GM19043 (cell line): ENCODE data around the gene NRIP2.

Experiments
- ATAC-seq: cut with Tn5 transposase; IDR thresholded peaks from one replicate; pipeline ENCODE4 v1.9.1; 2021; ENCODE audit warnings: low read depth; ENCODE audit not compliant: unreplicated experiment

The NRIP2 gene

DNA sequence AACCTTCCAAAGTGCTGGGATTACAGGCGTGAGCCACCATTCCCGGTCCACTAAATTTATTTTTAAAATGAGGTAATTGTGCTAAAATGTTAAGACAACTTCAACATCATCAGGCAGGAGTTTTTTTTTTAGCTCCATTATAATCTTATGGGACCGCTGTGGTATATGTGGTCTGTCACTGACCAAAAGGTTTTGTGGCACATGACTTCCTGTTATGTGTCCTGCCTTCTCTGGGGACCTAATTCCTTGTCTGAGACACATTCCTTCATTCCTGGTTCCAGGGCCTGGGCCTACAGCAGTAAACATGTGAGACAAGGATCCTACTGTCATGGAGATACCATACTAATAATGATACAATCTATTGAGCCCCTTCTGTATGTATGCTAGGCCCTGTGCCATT lies 17.1 kb upstream of the NRIP2 start:
- ATAC-seq: no peak

DNA sequence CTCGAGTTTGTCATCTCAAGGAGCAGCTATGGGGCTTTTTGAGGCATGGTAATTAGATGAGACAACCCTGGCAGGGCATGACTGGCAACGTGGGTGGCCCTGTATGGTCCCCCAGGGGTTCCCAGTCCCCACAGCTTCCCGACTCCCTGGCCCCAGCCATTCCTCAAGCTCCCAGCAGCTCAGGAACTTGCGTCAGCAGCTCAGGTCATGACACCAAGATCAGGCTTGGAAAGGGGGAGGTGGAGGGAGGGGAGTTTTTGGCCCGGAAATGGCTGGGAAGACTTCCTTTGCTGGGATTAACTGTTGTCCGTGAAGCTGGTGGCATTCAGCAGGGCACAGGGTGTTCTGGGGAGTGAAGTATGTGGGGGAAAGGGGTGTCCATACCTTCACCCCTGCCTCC lies 10.4 kb upstream of the NRIP2 start:
- no peak for ATAC-seq

DNA sequence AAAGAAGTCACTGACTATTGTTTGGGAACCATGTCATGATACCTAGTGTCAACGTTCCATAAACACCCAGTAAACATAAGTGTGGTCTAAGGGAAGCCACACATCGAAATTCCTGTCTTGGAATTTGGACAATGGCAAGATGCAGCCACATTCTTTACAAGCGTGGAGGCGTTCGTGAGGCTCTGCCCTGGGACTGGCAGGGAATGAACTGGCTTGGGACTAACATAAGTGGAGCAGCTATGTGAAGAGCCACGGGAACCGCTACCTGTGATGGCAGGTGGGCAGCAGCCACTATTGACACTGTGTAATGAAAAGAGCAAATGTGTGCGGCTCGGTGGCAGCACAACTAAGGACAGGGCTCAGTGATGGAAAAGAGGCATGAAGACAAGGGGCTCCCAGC lies 10.0 kb upstream of the NRIP2 start:
- no peak for ATAC-seq

DNA sequence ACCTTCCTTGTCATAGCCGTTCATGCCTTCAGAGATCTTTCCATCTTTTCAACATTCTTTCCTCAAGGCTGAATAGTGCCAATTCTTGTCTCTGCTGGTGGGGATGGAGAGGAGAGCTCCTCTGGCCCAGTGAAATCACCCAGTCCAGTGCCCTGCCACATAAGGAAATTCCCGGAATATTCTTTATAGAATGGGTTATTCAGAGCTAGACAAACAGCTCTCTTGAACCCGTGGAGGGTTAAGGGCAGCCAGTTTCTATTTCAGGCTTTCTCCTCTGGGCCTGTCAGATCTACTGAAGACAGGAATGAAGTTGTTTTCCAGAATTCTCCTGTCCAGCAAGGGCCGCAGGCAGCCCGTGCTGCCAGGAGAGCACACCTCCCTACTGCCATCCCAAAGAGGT lies 8.1 kb upstream of the NRIP2 start:
- no peak for ATAC-seq

DNA sequence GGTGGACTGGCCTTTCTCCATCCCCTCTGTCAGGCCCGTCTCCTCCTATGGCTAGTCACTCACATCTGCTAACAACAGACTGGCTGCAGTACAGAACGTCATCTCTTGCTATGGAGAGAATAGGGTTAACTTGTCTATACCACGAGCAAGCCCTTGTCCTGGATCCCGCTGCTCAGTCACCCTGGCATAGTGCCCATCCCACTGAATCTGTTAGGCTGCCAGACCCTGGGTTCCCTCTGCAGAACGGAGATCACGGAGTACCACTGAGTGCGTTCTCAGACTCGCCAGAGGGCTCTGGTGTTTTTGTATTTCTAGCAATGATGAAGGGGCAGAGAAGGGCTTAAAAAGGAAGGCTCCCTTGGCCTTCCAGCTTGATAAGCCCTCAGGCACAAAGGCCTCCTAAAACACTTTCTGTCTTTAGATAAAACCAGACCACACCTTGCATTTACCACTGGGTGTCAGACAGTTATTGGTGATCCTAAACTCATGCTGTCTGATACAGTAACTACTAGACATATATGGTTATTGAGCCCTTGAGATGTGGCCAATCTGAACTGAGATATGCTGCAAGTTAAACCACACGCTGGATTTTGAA lies 6.3 kb upstream of the NRIP2 start:
- ATAC-seq: no peak

DNA sequence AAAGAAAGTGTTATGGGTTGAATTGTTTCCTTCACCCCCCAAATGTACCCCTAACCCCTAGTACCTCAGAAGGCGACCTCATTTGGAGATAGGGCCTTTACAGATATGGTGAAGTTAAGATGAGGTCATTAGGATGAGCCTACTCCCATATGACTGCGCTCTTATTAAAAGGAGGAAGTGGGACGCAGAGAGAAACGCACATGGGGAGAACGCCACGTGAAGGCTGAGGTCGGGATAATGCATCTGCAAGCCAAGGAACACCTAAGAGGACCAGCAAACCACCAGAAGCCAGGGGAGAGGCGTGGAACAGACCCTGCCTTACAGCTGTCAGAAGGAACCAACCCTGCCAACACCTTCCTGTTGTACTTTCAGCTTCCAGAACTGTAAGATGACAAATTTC lies 1.7 kb upstream of the NRIP2 start:
- ATAC-seq: no peak

DNA sequence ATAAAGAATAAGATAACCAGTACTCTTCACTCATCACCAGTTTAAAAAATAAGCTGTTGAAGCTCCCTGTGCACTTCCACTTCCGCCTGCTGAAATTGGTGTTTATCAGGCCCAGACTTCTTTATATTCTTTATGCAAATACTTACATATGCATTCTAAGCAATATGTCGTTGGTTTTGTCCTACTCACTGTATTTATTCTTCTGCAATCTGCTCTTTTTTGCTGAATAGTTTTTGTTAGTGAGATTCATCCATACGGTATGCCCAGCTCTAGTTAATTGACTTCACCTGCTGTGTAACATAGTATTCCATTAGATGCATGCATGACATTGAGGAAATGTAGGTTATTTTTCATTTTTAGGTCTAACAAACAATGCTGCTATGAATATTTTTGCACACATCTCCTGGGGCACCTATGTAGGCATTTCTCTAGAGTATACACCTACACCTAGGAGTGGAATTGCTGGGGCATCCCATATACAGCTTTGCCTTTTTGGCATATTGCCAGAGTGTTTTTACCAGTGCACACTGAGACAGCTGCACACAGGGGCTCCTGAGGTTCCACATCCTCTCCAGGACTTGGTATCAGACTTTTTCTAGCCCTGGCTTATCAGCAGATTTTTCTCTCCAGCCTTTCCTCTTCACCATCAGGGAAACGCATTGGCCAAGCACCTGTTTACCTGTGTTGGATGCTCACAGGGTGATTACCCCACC lies 1.0 kb upstream of the NRIP2 start:
- ATAC-seq: no peak

DNA sequence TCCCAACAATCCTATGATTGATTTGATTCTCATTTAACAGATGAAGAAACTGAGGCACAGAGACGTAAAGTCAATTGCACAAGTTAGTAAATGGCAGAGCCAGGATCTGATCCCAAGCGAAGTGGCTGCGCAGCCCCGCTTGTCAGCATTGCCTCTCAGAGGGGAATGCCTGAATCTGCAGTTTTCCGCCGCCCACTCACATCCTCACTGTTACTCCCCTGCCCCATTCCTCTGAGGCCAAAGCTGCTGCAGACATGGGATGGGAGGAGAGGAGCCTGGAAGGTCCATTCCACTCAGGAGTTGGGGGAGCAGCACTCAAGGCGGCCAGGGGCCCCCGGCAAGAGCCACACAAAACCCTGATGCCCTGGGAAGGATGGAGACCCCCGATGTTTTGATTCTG lies 1.0 kb downstream of the NRIP2 start:
- ATAC-seq: no peak

DNA sequence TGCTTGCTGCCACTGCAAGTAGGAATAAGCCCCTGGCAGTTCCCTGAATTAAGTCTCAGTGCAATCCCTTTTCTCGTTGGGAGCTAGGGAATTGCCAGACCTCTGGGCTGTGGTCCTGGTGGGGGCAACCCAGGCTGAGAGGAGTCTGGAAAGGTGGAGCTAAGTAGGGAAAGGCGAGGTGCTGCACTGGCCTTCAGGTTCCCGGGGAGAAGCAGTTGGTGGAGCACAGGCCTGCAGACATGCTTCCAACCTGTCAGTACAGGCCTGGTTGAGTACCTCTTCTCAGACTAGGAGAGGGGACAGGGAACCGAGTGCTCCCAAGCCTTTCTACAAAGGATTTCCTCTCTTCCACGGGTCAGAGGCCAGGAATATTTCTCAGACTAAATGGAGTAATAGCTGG lies 1.5 kb downstream of the NRIP2 start:
- no peak for ATAC-seq

DNA sequence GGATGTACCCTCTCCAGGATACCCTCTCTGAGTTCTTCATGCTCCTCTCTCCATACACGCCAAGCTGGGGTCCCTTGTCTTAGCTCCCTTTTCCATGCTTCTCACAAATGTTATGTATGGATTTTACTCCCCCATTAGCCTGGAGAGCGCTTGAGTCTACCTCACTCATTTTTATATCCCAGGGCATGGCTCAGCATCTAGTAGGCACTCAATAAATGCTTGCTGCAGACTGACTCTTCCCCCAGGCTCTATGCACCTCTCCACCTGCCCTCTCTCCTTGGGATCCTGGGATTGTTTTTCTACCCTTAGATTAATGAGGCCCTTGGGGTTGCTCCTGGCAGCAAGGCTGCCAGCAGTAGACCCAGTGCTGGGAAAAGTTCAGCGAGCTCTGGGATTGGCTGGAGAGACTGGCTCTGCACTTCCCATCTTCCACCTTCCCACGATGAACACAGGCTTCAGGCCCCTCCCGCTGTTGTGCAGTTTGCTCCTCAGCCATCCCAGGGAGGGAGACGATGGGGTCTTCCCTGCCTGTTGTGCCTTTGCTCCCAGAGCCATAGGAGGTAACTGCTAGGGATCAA lies 2.2 kb downstream of the NRIP2 start:
- ATAC-seq: no peak

DNA sequence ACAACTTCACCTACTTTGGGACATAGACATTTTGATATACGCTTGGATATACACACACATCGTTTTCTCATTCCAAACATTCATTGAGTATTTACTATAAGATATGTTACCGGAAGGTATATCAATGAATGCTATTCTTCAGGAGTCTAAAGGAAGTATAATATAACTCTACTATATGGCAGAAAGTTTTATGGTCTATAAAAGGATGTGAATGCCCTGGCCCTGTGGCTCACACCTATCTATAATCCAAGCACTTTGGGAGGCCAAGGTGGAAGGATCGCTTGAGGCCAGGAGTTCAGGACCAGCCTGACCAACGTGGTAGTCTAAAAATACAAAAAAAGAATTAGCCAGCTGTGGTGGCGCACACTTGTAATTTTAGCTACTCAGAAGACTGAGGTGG lies 5.6 kb downstream of the NRIP2 start:
- ATAC-seq: no peak

DNA sequence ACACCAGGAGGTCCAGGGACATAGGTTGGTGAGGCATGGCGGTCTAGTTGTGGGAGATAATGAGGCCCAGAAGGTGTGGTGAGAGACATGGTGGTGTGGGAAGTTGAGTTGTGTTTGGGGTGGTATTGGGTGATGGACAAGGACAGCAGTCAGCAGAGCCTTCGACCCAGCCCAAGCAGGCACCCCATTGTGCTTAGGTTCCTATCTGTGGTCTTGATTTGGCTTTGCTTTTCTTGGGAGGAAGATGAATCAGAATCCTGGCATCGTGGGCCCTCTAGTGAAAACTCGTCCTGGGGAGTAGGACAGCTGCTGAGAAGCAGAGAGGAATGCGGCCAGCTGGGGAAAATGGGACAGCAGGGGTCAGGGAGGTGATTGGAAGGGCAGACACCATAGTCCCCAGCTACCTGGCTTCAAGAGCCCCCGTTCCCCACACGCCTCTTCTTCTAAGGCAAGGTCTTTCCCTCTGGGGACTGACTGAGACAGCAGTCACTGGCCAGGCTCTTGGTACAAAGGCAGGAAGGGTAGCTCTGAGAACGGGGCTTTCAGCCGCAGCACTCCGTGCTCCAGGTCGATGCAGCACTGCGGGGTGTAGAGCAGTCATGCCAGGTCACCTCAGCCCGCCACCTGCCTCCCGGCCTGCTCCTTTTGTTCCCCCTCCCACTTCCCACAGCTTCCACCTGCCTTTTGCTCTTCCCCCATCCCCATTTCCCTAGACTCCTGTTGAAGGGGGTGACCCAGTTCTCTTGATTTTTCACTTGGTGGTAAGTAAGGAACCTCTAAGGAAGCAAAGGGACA lies 7.9 kb downstream of the NRIP2 start:
- no peak for ATAC-seq

DNA sequence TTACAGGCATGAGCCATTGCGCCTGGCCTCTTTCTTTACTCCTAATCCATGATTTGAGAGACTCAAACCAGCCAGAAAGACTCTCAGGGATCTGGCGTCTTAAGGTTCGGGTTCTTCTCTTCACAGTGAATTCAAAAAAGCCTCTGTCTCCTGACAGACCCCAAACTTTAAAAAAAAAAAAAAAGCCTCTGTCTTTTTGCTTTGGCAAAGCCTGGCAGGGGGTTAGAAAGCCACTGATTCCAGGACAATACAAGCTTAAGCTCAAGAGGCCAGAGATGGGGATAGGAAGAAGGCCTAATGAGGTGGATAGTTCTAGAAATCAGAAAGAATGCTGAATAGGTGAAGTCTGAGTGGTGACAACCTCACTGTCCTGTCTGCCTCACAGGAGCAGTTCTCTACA lies 8.8 kb downstream of the NRIP2 start:
- ATAC-seq: no peak

DNA sequence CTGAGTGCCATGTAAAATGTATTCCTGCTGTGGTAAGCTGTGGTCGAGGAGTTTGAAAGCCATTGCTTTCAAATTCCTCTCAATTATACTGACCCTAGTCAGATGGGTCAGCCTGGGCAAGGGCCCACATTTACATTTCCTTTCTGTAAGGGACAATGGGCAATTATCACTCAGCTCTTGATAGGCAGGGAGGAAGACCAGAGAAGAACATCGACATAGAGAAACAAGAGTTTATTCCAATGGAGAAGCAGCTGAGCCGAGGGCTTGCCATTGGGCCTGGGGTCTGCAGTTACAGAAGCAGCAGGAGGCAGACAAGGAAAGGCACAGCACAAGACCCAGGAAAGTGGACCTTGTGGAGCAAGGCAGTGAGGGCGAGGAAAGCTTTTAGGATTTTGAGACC lies 9.7 kb downstream of the NRIP2 start:
- ATAC-seq: no peak

DNA sequence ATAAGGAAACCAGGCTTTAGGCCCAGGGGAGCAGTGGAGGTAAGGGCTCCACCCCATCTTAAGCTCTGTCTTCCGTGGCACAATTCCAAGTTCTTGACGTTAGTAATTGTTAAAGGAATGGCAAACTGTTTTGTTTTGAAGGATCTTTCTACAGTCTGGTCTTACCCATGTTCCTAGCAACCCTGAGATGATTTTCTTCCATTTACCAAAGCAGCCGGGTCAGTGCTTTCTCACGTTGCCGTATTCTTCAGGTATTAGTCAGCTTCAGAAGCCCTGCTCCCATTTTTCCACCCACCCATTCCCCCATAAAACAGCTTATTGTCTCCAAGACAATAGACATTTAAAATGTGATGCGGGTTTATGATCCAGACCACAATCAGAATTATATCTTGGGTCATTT lies 10.3 kb downstream of the NRIP2 start:
- no peak for ATAC-seq

DNA sequence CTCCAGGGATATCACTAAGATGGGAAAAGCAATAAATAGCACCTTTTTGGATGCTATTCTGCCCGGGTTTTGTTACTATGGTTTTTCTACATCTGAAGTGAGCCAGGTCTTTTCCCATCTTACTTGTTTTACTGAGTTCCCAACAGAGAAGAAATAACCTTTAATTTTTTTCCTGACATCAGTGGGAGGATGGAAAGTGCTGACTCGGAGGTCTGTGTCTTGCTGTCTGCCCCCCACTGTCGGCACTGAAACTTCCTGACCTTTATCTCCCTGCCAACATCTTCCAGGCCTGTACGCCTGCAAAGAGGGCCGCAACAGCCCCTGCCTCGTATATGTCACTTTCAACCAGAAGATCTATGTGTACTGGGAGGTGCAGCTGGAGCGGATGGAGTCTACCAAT lies 11.4 kb downstream of the NRIP2 start:
- no peak for ATAC-seq

DNA sequence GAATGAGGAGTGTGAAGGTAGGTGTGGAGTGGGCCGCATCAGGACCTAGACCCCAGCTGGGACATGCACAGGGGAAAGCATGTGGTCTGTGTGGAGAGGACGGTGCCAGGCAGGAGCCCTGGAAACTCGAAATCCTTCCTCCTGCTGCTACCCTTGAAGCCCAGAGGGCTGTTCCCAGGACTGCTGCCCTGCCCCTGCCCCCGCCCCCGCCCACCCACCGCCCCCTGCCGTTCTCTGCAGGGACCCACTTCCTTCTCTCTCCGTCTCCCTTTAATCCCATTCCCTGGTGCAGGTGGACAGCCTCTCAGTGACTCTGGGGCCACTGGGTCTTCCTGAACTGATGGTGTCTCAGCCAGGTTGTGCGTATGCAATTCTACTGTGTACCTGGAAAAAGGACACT lies 14.4 kb downstream of the NRIP2 start:
- ATAC-seq: no peak

DNA sequence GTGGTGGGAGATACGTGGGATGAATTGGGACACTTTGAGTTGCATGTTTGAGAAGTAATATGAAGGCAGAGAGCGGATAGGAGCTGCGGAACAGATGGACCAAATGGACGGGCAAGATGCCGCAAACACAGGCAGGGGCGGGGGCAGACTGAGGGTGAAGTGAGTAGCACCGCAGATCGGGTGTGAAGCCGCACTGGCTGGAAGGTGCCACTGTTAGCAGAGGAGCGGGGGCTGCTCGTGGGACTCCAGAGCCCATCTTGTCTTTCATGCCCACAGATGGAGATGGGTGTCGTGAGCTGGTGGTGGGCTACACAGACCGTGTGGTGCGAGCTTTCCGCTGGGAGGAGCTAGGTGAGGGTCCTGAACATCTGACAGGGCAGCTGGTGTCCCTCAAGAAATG lies 15.0 kb downstream of the NRIP2 start:
- no peak for ATAC-seq

DNA sequence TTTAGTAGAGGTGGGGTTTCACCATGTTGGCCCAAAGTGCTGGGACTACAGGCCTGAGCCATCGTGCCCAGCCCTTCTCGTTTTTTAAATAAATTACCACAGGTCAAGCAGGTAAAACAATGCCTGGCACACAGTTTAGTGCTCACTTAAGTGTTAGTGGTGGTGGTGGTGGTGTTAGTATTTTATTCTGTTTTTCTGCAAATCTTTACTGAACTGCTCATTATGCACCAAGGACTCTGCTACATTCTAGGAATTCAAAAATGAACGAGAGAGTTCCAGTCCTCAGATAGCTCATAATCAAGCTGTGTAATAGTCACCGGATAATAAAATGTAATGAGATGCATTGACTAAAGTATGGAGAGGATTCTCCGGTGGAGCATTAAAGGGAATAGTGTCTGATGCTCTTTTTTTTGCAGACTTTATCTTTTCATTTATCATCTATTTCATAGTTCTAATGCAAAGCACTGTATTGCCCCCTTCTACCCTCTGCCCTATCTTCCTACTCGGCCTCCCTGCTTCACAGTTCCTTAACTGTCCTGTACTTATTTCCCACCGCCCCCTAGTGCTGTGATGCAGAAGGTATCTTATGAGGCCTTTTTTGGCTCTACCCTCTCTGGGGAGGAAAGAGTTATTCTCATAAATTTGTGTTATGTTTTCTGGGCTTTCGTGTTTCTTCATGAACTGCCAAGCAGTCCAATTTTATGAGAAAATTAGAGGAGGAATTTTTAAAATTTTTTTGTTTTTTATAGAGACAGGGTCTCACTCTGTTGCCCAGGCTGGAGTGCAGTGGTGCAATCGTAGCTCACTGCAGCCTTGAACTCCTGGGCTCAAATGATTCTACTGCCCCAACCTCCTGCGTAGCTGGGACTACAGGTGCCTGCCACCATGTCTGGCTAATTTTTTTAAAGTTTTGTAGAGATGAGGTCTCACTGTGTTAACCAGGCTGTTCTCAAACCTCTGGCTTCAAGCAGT lies 21.3 kb downstream of the NRIP2 start:
- ATAC-seq: peak; percentile 34
